Thoracic aorta (tissue), 2 donors: ENCODE measurements around the gene PCGF3. TPM values are rescaled to one million over a fixed set of nuclear protein-coding genes. Genes with fewer than 3 reads are reported as not detected.

Experiments
- ATAC-seq: fragments of 150-250 bp; one replicate; pipeline ENCODE4 v1.8.0; 2017; ENCODE audit warnings: low read depth; ENCODE audit not compliant: insufficient number of reproducible peaks, low FRiP score
- DNase-seq: peaks from one replicate; pipeline ENCODE4 v3.0.0-alpha.2; 2020; ENCODE audit warnings: low spot score
- H3K27ac ChIP-seq, 2 donors: fragments of 200-600 bp; sonication (generic); 1 replicate in 1 of 2; 2 replicates in 1 of 2; pipeline ENCODE4 v1.5.1; 2016; ENCODE audit warnings: mild to moderate bottlenecking in 2 of 2, moderate library complexity in 2 of 2
- H3K27me3 ChIP-seq: fragments of 200-600 bp; sonication (generic); replicated peaks from 2 replicates; pipeline ENCODE4 v1.6.0; 2016; ENCODE audit warnings: mild to moderate bottlenecking; ENCODE audit not compliant: insufficient read depth
- H3K36me3 ChIP-seq: fragments of 200-600 bp; sonication (generic); one replicate; pipeline ENCODE4 v1.5.1; 2016
- H3K4me1 ChIP-seq, 2 donors: fragments of 200-600 bp; sonication (generic); 1 replicate in 1 of 2; 2 replicates in 1 of 2; pipeline versions ENCODE4 v1.5.1 to v1.6.0; 2016; ENCODE audit warnings: low read depth in 2 of 2, mild to moderate bottlenecking in 1 of 2; ENCODE audit not compliant: control insufficient read depth in 1 of 2
- H3K4me3 ChIP-seq: fragments of 200-600 bp; sonication (generic); 2 replicates; pipeline ENCODE4 v1.5.1; 2016; ENCODE audit warnings: mild to moderate bottlenecking
- H3K9me3 ChIP-seq: fragments of 200-600 bp; sonication (generic); 2 replicates; pipeline ENCODE4 v1.5.1; 2016
- CTCF ChIP-seq: fragments of 200-600 bp; sonication (generic); IDR thresholded peaks from one replicate; pipeline ENCODE4 v1.5.1; 2019; ENCODE audit warnings: antibody characterized with exemption
- total RNA-seq, 2 donors: library from RNA; depleted of rRNA; stranded (reverse); fragments of >200 nt; gene quantifications; one replicate each; pipeline versions ENCODE4 v1.1.0 to v1.2.3, GENCODE V29; 2016

PCGF3 gene
- total RNA-seq, 2 donors from 2014 or later: 50.4 to 83.2 TPM

- H3K4me3 ChIP-seq: no peak overlapping the region
- no peak for TF ChIP-seq CTCF
- no peaks in the 10 kb centered on the region for H3K9me3 ChIP-seq
- ATAC-seq (no peak), DNase-seq (no peak)
- no peaks in the 10 kb centered on the region for H3K27me3 ChIP-seq
- H3K27ac ChIP-seq: no peak overlapping the region
- no peaks in the 10 kb centered on the region for H3K36me3 ChIP-seq
- H3K4me1 ChIP-seq: peaks cover 10 to 14% of the 10 kb centered on the region in 2 donors
Measured at GRCh38 chr4:680091-680490, 25.5 kb upstream of the PCGF3 start.

GRCh38 chr4:680551-680927 lies 25.1 kb upstream of the PCGF3 start:
- DNase-seq (no peak), ATAC-seq (no peak)
- TF ChIP-seq CTCF: no peak
- Histone ChIP-seq H3K27me3 (no peaks in the 10 kb centered on the region), H3K27ac (no peak overlapping the region), H3K4me3 (peak overlapping the region; percentile 69), H3K9me3 (no peaks in the 10 kb centered on the region), H3K36me3 (no peaks in the 10 kb centered on the region), H3K4me1 (peaks cover 6 to 10% of the 10 kb centered on the region in 2 donors)

GRCh38 chr4:680928-681645 lies 24.5 kb upstream of the PCGF3 start:
- no peak for ATAC-seq
- no peak overlapping the region for H3K27ac ChIP-seq
- peak overlapping the region; percentile 69 for H3K4me3 ChIP-seq
- peaks cover 6 to 8% of the 10 kb centered on the region in 2 donors for H3K4me1 ChIP-seq
- no peaks in the 10 kb centered on the region for H3K36me3 ChIP-seq
- no peaks in the 10 kb centered on the region for H3K9me3 ChIP-seq
- H3K27me3 ChIP-seq: no peaks in the 10 kb centered on the region
- no peak for DNase-seq
- TF ChIP-seq CTCF: no peak

- H3K9me3 ChIP-seq: no peaks in the 10 kb centered on the region
- ATAC-seq (no peak), DNase-seq (no peak)
- H3K27me3 ChIP-seq: no peaks in the 10 kb centered on the region
- H3K4me1 ChIP-seq: peaks cover 6 to 8% of the 10 kb centered on the region in 2 donors
- no peak for TF ChIP-seq CTCF
- no peaks in the 10 kb centered on the region for H3K36me3 ChIP-seq
- H3K4me3 ChIP-seq: no peak overlapping the region
- no peak overlapping the region for H3K27ac ChIP-seq
Measured at GRCh38 chr4:681736-682451, 23.7 kb upstream of the PCGF3 start.

- Histone ChIP-seq H3K36me3 (no peaks in the 10 kb centered on the region), H3K9me3 (no peaks in the 10 kb centered on the region), H3K27ac (no peak overlapping the region), H3K27me3 (no peaks in the 10 kb centered on the region), H3K4me3 (no peak overlapping the region), H3K4me1 (peaks cover 6 to 12% of the 10 kb centered on the region in 2 donors)
- ATAC-seq (no peak), DNase-seq (no peak)
- no peak for TF ChIP-seq CTCF
Measured at GRCh38 chr4:682490-683172, 23.0 kb upstream of the PCGF3 start.
